NCI-H2107 (cell line): Measurements from ENCODE around the gene SLC6A17.

Experiments
- DNase-seq: peaks from one replicate; lab custom pipeline; 2025; lab: John Stamatoyannopoulos, UW

SLC6A17 gene

GRCh38 chr1:110242062-110242461 is 91.8 kb downstream of the SLC6A17 start:
- DNase-seq = no peak

- DNase-seq = no peak
Measured at GRCh38 chr1:110242731-110243130, 92.4 kb downstream of the SLC6A17 start.

GRCh38 chr1:110243146-110243545 is 92.9 kb downstream of the SLC6A17 start:
- DNase-seq = no peak

GRCh38 chr1:110243574-110243973 is 93.3 kb downstream of the SLC6A17 start:
- no peak for DNase-seq

GRCh38 chr1:110245876-110246620 is 95.8 kb downstream of the SLC6A17 start:
- DNase-seq = no peak

GRCh38 chr1:110248746-110249145 is 98.5 kb downstream of the SLC6A17 start:
- no peak for DNase-seq

- no peak for DNase-seq
Measured at GRCh38 chr1:110249256-110249655, 99.0 kb downstream of the SLC6A17 start.

GRCh38 chr1:110250008-110250407 is 99.7 kb downstream of the SLC6A17 start:
- DNase-seq = no peak

- DNase-seq = no peak
Measured at GRCh38 chr1:110250749-110251148, 100.5 kb downstream of the SLC6A17 start.
